GM10248 (cell line): Measurements from ENCODE around the gene KLHL25.

ENCODE experiments used
- CTCF ChIA-PET: fragments of 300-600 bp; sonication (Branson Sonifier 250); formaldehyde crosslinking; extraction: SDS; loops from one replicate; lab custom pipeline; 2021; ENCODE audit warnings: antibody characterized with exemption; lab: Yijun Ruan, JAX
- POLR2A ChIA-PET: fragments of 350-650 bp; sonication (Branson Sonifier 250); formaldehyde crosslinking; extraction: SDS; loops from one replicate; lab custom pipeline; 2020; ENCODE audit warnings: antibody characterized with exemption; lab: Yijun Ruan, JAX
- DNase-seq: peaks from one replicate; pipeline ENCODE4 v3.0.0; 2012; ENCODE audit errors: extremely low spot score
- CTCF ChIP-seq: IDR thresholded peaks from 2 replicates; pipeline ENCODE4 v1.5.1; 2012; ENCODE audit warnings: mild to moderate bottlenecking, low read depth; ENCODE audit errors: extremely low read depth, missing control alignments, control extremely low read depth

The KLHL25 gene

DNA sequence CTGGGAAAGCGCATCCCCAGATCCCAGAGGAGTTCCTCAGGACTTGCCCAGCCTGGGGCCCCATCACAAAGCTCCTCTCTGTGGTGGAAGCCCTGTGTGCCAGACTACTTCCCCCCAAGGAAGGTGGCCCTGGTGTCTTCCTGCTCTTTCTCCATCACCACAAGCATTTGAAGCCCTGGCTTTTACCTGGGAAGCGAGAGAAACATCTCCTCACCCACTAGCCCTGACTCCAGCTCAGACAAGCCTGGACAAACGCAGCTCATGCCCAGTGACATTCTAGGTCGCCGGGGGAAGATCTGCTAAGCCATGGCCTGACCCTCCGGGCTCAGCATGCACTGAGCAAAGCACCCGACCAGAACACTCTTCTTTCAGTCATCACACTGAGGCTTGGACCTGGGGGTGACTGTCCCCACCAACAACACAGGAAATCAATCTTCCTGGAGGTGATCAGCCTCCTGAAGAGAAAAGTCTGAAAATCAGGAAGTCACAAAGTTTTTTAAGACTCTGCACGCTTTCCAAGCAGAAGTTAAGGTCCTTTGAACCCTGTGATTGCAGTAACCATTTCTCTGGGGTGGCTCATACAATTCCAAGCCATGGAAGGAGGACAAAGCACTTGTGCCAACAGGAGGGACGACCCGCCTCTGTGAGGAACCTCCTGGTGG lies 40.8 kb downstream of the KLHL25 start:
- POLR2A ChIA-PET: no interaction called here
- TF ChIP-seq CTCF: no peak
- no peak for DNase-seq
- CTCF ChIA-PET: no interaction called here

GRCh38 chr15:85753261-85753660 lies 41.5 kb downstream of the KLHL25 start:
- TF ChIP-seq CTCF: no peak
- CTCF ChIA-PET: interaction anchor here (0.9 kb wide), 1 partner anchor 33 kb away, joined by 3 read pairs; no protein-coding TSS in a partner anchor
- POLR2A ChIA-PET: no interaction called here

DNA sequence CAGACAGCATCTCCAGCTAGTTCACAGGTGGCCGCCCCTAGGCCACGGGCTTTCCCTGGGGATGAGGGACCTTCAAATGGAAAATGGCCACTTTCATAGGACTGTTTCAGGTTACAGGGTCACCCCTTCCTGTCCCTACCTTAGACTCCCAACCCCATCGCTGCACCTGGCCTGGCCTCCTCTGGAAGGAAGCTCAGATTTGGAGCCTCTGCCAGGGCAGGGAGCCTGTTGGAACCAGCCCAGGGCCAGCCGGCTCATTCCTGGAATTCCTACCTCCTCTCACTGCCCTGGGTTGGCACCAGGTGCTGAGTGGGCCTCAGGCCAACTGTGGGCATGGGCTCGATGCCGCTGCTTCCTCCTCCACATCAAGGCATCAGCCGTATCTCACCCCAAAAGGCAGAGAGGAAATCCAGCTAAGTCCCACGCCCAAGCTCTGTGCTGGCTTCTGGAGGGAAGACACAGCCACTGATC lies 42.2 kb downstream of the KLHL25 start:
- ChIA-PET CTCF (interaction anchor here (0.9 to 1.5 kb wide), 3 partner anchors 10 to 34 kb away, joined by 3 to 5 read pairs (median 3); no protein-coding TSS in a partner anchor), POLR2A (no interaction called here)
- TF ChIP-seq CTCF: no peak
- DNase-seq: no peak

More at GRCh38 chr15:85753261-85753660, 41.5 kb downstream of the KLHL25 start:
- no peak for DNase-seq

GRCh38 chr15:85752124-85752475 lies 42.6 kb downstream of the KLHL25 start:
- CTCF ChIA-PET: interaction anchor here (1.2 to 1.5 kb wide), 3 partner anchors 9 to 13 kb away, joined by 3 to 5 read pairs (median 3); no protein-coding TSS in a partner anchor
- POLR2A ChIA-PET: no interaction called here

GRCh38 chr15:85751291-85752123 lies 43.2 kb downstream of the KLHL25 start:
- no peak for DNase-seq
- no peak for TF ChIP-seq CTCF
- ChIA-PET POLR2A (no interaction called here), CTCF (interaction anchor here (1.2 to 1.5 kb wide), 3 partner anchors 9 to 12 kb away, joined by 3 to 5 read pairs (median 3); no protein-coding TSS in a partner anchor)

More at GRCh38 chr15:85752124-85752475, 42.6 kb downstream of the KLHL25 start:
- no peak for DNase-seq
- no peak for TF ChIP-seq CTCF
